PC-3 (cell line): Measurements from ENCODE around the gene GRB10. TPM values are rescaled to one million over a fixed set of nuclear protein-coding genes. Genes with fewer than 3 reads are reported as not detected.

ENCODE experiments used
- ATAC-seq: fragments of 200-7000 bp; cut with Tn5 transposase; 2 replicates; pipeline ENCODE4 v1.9.1; 2020; ENCODE audit warnings: mild to moderate bottlenecking, moderate library complexity
- BruUV-seq: library from RNA; stranded (reverse); fragments of 400-500 nt; replicated peaks from 2 replicates; lab custom pipeline; 2021; lab: Mats Ljungman, UMichigan
- CTCF ChIA-PET: fragments of 300-600 bp; sonication (Branson Sonifier 250); formaldehyde crosslinking; loops from one replicate; lab custom pipeline; 2022; ENCODE audit warnings: antibody characterized with exemption; lab: Charles Lee
- POLR2A ChIA-PET: fragments of 300-600 bp; sonication (Branson Sonifier 250); formaldehyde crosslinking; loops from one replicate; lab custom pipeline; 2022; ENCODE audit warnings: antibody characterized with exemption; ENCODE audit not compliant: unreplicated experiment; lab: Charles Lee
- DNase-seq: peaks from one replicate; pipeline ENCODE4 v3.0.0-alpha.2; 2015
- H2AFZ ChIP-seq: fragments of 300-600 bp; sonication (generic); 2 replicates; pipeline ENCODE4 v1.6.0; 2016; ENCODE audit warnings: antibody characterized with exemption, low read length
- H3F3A ChIP-seq: fragments of 300-600 bp; sonication (generic); one replicate; pipeline ENCODE4 v1.6.0; 2017; ENCODE audit warnings: antibody characterized with exemption, low read length, control low read depth, mild to moderate bottlenecking; ENCODE audit not compliant: unreplicated experiment
- H3K27ac ChIP-seq: fragments of 300-600 bp; sonication (generic); 2 replicates; pipeline ENCODE4 v1.5.1; 2016; ENCODE audit warnings: mild to moderate bottlenecking, low read length
- H3K27me3 ChIP-seq: fragments of 300-600 bp; sonication (generic); 2 replicates; pipeline ENCODE4 v1.6.1; 2016; ENCODE audit warnings: low read length, mixed read lengths
- H3K36me3 ChIP-seq: fragments of 300-600 bp; sonication (generic); 2 replicates; pipeline ENCODE4 v1.6.1; 2016; ENCODE audit warnings: low read depth, mixed run types, low read length, mixed read lengths
- H3K4me1 ChIP-seq: fragments of 300-600 bp; sonication (generic); 2 replicates; pipeline ENCODE4 v1.5.1; 2016; ENCODE audit warnings: low read length; ENCODE audit not compliant: insufficient read depth
- H3K4me2 ChIP-seq: fragments of 300-600 bp; sonication (generic); 2 replicates; pipeline ENCODE4 v1.6.0; 2016; ENCODE audit warnings: low read length
- H3K4me3 ChIP-seq: fragments of 300-600 bp; sonication (generic); 2 replicates; pipeline ENCODE4 v1.5.1; 2016; ENCODE audit warnings: mild to moderate bottlenecking, low read length, mixed read lengths
- H3K79me2 ChIP-seq: fragments of 300-600 bp; sonication (generic); 2 replicates; pipeline ENCODE4 v1.6.1; 2017; ENCODE audit warnings: low read length, mixed read lengths
- H3K9ac ChIP-seq: fragments of 300-600 bp; sonication (generic); 2 replicates; pipeline ENCODE4 v1.6.0; 2016; ENCODE audit warnings: mild to moderate bottlenecking, low read length
- H3K9me2 ChIP-seq: fragments of 300-600 bp; sonication (generic); replicated peaks from 2 replicates; pipeline ENCODE4 v1.6.1; 2016; ENCODE audit warnings: mixed run types, low read length, mixed read lengths
- H3K9me3 ChIP-seq: fragments of 300-600 bp; sonication (generic); 2 replicates; pipeline ENCODE4 v1.6.1; 2016; ENCODE audit warnings: low read length, mixed read lengths
- H4K20me1 ChIP-seq: fragments of 300-600 bp; sonication (generic); 2 replicates; pipeline ENCODE4 v1.6.1; 2016; ENCODE audit warnings: low read length, mixed read lengths
- CTCF ChIP-seq: fragments of 300-600 bp; sonication (generic); conservative IDR thresholded peaks from 2 replicates; pipeline ENCODE4 v1.5.1; 2017; ENCODE audit warnings: antibody characterized with exemption, low read depth, mild to moderate bottlenecking, low read length
- EZH2 ChIP-seq: fragments of 300-600 bp; sonication (generic); IDR thresholded peaks from one replicate; pipeline ENCODE4 v1.6.1; 2017; ENCODE audit warnings: antibody characterized with exemption, mild to moderate bottlenecking, low read length; ENCODE audit not compliant: unreplicated experiment
- EZH2phosphoT487 ChIP-seq: fragments of 300-600 bp; sonication (generic); IDR thresholded peaks from 2 replicates; pipeline ENCODE4 v1.6.1; 2018; ENCODE audit warnings: mild to moderate bottlenecking, antibody characterized with exemption, low read length, borderline replicate concordance
- intact Hi-C: fragments of 100-400 bp; cut with micrococcal nuclease; formaldehyde crosslinking; loops from 2 replicates; pipeline ENCODE4 v1.9.0; 2023
- total RNA-seq: library from RNA; depleted of rRNA; stranded (reverse); fragments of >200 nt; gene quantifications from 2 replicates; pipeline ENCODE4 v1.2.3, GENCODE V29; 2014

Gene GRB10
- total RNA-seq, 1 experiment from 2014 or later, result 61.3 TPM

- peaks cover 3% of the 10 kb centered on the region; the same call in 1 of the 2 replicates for H3K36me3 ChIP-seq
- no peaks in the 10 kb centered on the region for H4K20me1 ChIP-seq
- H3K4me1 ChIP-seq, result peaks cover 12% of the 10 kb centered on the region
- no peak for ATAC-seq
- no peak overlapping the region for H3K9ac ChIP-seq
- H3K27me3 ChIP-seq, result no peaks in the 10 kb centered on the region
- ChIA-PET CTCF (no interaction called here), POLR2A (no interaction called here)
- intact Hi-C loops, result no loop called here
- DNase-seq, result no peak
- H3K4me3 ChIP-seq, result no peak overlapping the region
- no TSS peak for BruUV-seq
- no peaks in the 10 kb centered on the region for H3K79me2 ChIP-seq
- no peaks in the 10 kb centered on the region for H3K9me2 ChIP-seq
- no peaks in the 10 kb centered on the region for H3F3A ChIP-seq
- no peak overlapping the region for H2AFZ ChIP-seq
- no peak for TF ChIP-seq EZH2
- no peak for TF ChIP-seq EZH2phosphoT487
- TF ChIP-seq CTCF, result no peak
- no peak overlapping the region for H3K27ac ChIP-seq
- no peaks in the 10 kb centered on the region for H3K9me3 ChIP-seq
- H3K4me2 ChIP-seq, result no peak overlapping the region
Measured at GRCh38 chr7:50688226-50688590, 94.5 kb downstream of the GRB10 start.

GRCh38 chr7:50687575-50688225, 95.0 kb downstream of the GRB10 start:
- H3K79me2 ChIP-seq, result no peaks in the 10 kb centered on the region
- H2AFZ ChIP-seq, result no peak overlapping the region
- peaks cover 12% of the 10 kb centered on the region for H3K4me1 ChIP-seq
- DNase-seq (no peak), ATAC-seq (no peak)
- no peak overlapping the region for H3K4me3 ChIP-seq
- H3K9me3 ChIP-seq, result no peaks in the 10 kb centered on the region
- intact Hi-C loops, result no loop called here
- H3K27me3 ChIP-seq, result no peaks in the 10 kb centered on the region
- H3K27ac ChIP-seq, result no peak overlapping the region
- no peak for TF ChIP-seq EZH2
- no peak for TF ChIP-seq CTCF
- TF ChIP-seq EZH2phosphoT487, result no peak
- H3K9ac ChIP-seq, result no peak overlapping the region
- H3F3A ChIP-seq, result no peaks in the 10 kb centered on the region
- BruUV-seq, result no TSS peak
- no peaks in the 10 kb centered on the region for H3K9me2 ChIP-seq
- ChIA-PET CTCF (no interaction called here), POLR2A (no interaction called here)
- H4K20me1 ChIP-seq, result no peaks in the 10 kb centered on the region
- no peak overlapping the region for H3K4me2 ChIP-seq
- peaks cover 3% of the 10 kb centered on the region; the same call in 1 of the 2 replicates for H3K36me3 ChIP-seq

- peaks cover 17% of the 10 kb centered on the region for H3K4me1 ChIP-seq
- no peak overlapping the region for H3K4me2 ChIP-seq
- no peaks in the 10 kb centered on the region for H3K27me3 ChIP-seq
- POLR2A ChIA-PET, result no interaction called here
- BruUV-seq, result no TSS peak
- ATAC-seq (no peak), DNase-seq (no peak)
- no peaks in the 10 kb centered on the region for H4K20me1 ChIP-seq
- no peak overlapping the region for H3K27ac ChIP-seq
- H3F3A ChIP-seq, result no peaks in the 10 kb centered on the region
- H3K4me3 ChIP-seq, result no peak overlapping the region
- CTCF ChIA-PET, result no interaction called here
- no peak for TF ChIP-seq EZH2phosphoT487
- TF ChIP-seq CTCF, result no peak
- no peak for TF ChIP-seq EZH2
- H3K9me2 ChIP-seq, result no peaks in the 10 kb centered on the region
- no peak overlapping the region for H3K9ac ChIP-seq
- H3K9me3 ChIP-seq, result no peaks in the 10 kb centered on the region
- H2AFZ ChIP-seq, result no peak overlapping the region
- no peaks in the 10 kb centered on the region for H3K79me2 ChIP-seq
- intact Hi-C loops, result no loop called here
- peaks cover 3% of the 10 kb centered on the region; the same call in 1 of the 2 replicates for H3K36me3 ChIP-seq
Measured at GRCh38 chr7:50687096-50687495, 95.6 kb downstream of the GRB10 start.
